NCI-H526 treated with DMSO at 0.1 percent for 48 hours (cell line): ENCODE results near the gene SPACA9.

Source experiments
- DNase-seq: peaks from one replicate; lab custom pipeline; 2025; lab: John Stamatoyannopoulos, UW

SPACA9 gene

GRCh38 chr9:132894346-132894745 lies 15.6 kb downstream of the SPACA9 start:
- DNase-seq, result peak; percentile 5

GRCh38 chr9:132894862-132895835 lies 16.5 kb downstream of the SPACA9 start:
- DNase-seq, result no peak

- DNase-seq, result no peak
Observed at GRCh38 chr9:132896264-132896663, 17.6 kb downstream of the SPACA9 start.

GRCh38 chr9:132896906-132897305 lies 18.2 kb downstream of the SPACA9 start:
- DNase-seq, result no peak

DNA sequence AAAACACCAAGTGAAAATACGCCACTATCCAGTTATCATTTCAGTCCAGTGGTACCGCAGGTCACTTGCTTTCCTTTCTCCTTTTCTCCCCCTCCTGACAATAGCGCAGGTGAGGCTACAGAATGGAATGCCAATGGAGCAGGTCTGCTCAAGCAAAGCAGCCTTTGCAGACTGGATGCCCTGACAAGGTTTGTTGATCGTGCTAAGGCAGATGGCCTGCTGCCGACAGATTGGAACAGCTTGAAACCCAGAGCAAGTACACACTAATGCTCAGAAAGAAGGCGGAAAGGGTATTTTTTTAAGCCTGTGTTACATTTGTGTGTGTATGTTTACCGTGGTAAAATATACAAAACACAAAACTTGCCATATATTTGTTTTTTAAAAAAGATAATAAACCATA lies 19.4 kb downstream of the SPACA9 start:
- no peak for DNase-seq

- peak; percentile 30 for DNase-seq
Observed at GRCh38 chr9:132901858-132902831, 23.4 kb downstream of the SPACA9 start.

DNA sequence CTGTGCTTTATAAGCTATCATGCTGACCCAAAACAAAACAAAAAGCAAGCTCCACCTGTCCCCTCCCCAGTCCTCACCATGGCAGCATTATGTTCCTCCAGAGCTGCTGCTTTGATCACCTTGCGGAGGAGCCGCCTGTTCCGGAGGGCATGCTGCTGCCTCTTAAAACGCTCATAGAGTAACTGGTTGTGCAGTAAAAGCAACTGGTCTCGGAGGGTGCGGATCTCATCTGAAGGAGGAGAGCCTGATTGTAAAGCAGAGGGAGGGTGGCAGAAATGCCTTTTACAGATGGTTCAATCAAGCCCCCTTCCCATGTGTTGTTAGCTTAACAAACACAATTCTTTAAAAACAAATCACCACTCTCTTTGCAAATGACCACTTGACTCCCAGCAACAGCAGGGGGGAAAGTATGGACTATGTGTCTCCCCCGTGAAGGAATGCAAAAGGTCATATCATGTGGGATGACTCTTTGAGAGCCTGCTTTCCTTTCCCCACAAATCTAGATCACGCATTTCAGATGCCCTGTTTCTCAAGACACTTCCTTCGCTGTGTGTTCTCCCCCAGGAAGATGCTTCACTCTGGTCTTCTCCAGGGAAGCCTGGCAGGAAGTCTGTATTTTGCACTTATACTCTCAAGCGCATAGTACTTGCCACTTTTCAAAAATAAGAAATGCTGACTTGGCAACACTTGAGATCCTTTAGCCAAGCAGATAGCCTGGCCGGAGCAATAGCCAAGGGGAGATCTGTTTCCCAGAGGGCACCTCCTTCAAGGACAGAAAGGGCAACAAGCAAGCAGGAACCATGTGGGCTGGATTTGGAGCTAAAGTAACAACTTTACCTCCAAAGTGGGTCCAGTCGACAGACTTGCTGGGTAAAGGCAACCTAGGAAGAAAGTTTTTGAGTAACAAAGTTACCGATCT lies 25.1 kb downstream of the SPACA9 start:
- no peak for DNase-seq

- no peak for DNase-seq
Observed at GRCh38 chr9:132905726-132906125, 27.0 kb downstream of the SPACA9 start.

DNA sequence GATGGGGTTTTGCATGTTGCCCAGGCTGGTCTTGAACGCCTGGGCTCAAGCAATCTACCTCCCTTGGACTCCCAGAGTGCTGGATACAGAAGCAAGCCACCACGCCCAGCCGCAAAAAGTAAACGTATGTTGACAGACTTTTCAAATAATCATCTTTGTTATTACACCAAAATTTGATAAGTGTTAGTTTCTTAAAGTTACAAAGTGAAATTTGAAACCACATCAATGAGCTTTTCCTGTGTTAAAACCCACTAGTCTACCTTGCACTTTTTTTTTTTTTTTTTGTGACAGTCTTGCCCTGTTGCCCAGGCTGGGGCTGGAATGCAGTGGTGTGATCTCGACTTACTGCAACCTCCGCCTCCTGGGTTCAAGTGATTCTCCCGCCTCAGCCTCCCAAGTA lies 29.9 kb downstream of the SPACA9 start:
- no peak for DNase-seq

- no peak for DNase-seq
Observed at GRCh38 chr9:132909311-132909710, 30.6 kb downstream of the SPACA9 start.

GRCh38 chr9:132910376-132910775 lies 31.7 kb downstream of the SPACA9 start:
- DNase-seq, result no peak

GRCh38 chr9:132912131-132912530 lies 33.4 kb downstream of the SPACA9 start:
- DNase-seq, result no peak

- DNase-seq, result no peak
Observed at GRCh38 chr9:132914924-132915323, 36.2 kb downstream of the SPACA9 start.

GRCh38 chr9:132919614-132920268 lies 41.0 kb downstream of the SPACA9 start:
- no peak for DNase-seq

DNA sequence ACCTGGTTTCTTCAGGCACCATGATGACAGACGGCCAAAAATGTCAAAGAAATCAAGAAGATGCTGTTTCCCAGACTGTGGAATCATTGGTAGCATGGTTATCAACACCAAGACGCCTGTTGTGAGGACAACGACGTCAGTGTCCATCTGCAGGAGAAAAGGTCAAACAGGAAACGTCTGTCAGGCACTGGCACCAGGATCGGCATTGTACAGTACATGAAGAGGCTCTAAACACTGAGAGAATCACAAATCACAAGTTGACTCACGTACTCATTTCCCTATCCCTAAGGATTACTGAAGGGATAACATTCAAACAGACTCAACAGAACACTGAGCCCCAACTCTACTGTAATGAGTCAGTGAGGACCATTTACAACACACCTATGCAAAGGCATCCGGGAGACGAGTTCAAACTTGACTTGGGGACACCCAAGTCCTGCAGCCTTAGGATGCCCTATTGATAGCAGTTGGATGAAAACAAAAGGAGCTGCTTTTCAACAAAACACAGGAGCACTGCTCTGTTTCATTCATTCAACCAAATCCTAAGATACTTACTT lies 44.7 kb downstream of the SPACA9 start:
- DNase-seq, result peak; percentile 73

GRCh38 chr9:132927704-132928103 lies 49.0 kb downstream of the SPACA9 start:
- no peak for DNase-seq

DNA sequence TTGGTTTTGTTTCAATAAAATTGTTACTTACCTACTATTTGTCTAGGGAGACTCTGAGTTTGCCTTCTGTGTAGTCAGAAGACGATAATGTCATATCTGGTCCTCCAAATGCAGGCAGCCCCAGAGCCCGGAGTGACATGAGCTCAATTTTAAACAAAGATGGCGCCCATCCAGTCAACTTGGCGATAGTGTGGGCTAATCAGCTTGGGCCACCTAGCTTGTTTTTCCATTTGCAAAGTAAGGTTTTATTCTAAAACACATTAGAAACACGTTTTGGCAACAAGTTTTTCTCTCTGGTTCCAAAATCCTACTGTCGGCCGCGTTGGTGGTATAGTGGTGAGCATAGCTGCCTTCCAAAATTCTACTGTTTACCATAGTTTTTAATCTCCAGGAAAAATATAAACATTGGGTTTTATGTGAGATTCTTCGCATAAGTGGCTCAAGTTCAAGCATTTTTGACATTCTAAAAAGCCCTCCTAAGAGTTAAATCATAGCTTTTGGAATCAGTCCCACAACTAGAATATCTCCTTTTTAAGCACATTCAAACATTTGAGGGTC lies 52.6 kb downstream of the SPACA9 start:
- no peak for DNase-seq

DNA sequence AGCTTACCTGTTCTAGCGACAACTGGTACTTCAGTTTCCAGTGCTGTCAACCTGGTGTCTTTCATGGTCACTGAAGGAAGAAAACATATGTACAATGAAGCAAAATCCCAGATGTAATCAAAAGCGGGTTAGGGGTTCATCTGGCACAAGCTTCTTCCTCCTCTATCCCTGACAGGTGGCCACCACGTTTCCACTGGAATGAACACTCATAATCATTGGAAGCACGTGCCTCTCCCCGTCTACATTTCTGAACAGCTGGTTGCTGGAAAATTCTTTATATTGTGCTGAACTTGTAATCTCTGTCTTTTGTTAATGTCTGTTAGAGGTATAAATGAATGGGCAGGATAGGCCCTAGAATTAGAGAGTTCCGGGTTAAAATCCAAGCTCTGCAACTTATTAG lies 56.3 kb downstream of the SPACA9 start:
- no peak for DNase-seq

DNA sequence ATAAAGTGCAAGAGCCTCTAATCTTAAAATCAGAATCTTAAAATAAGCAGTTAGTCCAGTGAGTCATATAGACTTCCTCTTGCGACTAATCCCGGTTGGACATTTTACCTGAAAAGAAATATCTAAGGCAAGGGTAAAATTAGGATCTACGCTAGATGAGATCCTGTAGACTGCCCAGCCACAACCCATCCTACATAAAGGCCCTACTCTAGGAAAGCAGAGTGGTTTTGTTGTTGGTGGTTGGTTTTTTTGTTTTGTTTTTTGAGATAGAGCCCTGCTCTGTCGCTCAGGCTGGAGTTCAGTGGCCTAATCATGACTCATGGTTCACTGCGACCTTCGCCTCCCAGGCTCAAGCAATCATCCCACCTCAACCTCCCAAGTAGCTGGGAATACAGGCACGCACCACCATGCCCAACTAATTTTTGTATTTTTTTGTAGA lies 58.8 kb downstream of the SPACA9 start:
- DNase-seq, result no peak

DNA sequence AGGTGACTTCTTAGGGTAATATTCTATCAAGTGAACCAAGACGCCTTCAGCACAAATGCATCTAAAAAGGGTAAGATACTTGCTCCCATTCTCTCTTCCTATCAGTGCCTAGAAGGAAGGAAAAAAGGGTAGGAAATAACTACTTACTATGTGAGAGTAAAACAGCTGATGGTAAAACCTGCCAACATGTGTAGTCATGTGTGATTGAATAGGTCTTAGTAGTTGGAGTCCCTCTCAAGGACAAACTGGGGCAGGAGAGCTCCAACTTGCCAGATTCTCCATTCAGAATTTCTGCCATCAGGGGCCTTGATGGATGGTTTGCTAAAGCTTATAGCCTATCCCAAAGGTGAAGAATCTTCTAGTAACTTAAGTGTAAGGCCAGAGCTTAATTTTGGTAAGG lies 60.5 kb downstream of the SPACA9 start:
- DNase-seq, result no peak
